HEK293 (cell line): ENCODE results near the gene RBM20.

Experiments
- CTCF ChIA-PET: fragments of 350-600 bp; formaldehyde crosslinking; extraction: SDS; loops from one replicate; lab custom pipeline; 2021; ENCODE audit warnings: antibody characterized with exemption; lab: Yijun Ruan, JAX
- POLR2A ChIA-PET: fragments of 300-600 bp; formaldehyde crosslinking; extraction: SDS; loops from one replicate; lab custom pipeline; 2020; ENCODE audit warnings: antibody characterized with exemption, inconsistent platforms; lab: Yijun Ruan, JAX
- H3K27ac ChIP-seq: fragments of 200-500 bp; sonication (Bioruptor generic); 2 replicates; pipeline ENCODE4 v1.5.1; 2014; ENCODE audit warnings: low read depth, low read length, control low read depth, inconsistent platforms; ENCODE audit errors: extremely low read depth
- H3K36me3 ChIP-seq, 2 experiments: fragments of 200-500 bp in 1 of 2; sonication (Bioruptor generic) in 1 of 2; 1 replicate in 1 of 2; 2 replicates in 1 of 2; pipeline ENCODE4 v1.5.1; 2014 to 2017; ENCODE audit warnings: inconsistent platforms in 2 of 2, low read length in 2 of 2; ENCODE audit not compliant: control insufficient read depth in 2 of 2, insufficient read depth in 1 of 2
- H3K4me1 ChIP-seq: fragments of 200-500 bp; sonication (Bioruptor generic); 2 replicates; pipeline ENCODE4 v1.5.1; 2014; ENCODE audit warnings: mild to moderate bottlenecking, low read length, inconsistent platforms; ENCODE audit not compliant: control insufficient read depth, insufficient read depth
- H3K4me3 ChIP-seq: 2 replicates; pipeline ENCODE4 v1.5.1; 2011; ENCODE audit warnings: low read depth, mild to moderate bottlenecking, control low read depth, low read length, moderate library complexity
- H3K9me3 ChIP-seq: fragments of 200-500 bp; sonication (Bioruptor generic); 2 replicates; pipeline ENCODE4 v1.5.1; 2014; ENCODE audit warnings: low read depth, low read length, inconsistent platforms; ENCODE audit not compliant: control insufficient read depth, insufficient read depth
- ZNF112 ChIP-seq: fragments of 450-650 bp; formaldehyde crosslinking; IDR thresholded peaks from 2 replicates; pipeline ENCODE4 v1.5.0; 2017; ENCODE audit warnings: missing biosample characterization, missing genetic modification characterization
- ZNF335 ChIP-seq: fragments of 450-650 bp; formaldehyde crosslinking; conservative IDR thresholded peaks from 2 replicates; pipeline ENCODE4 v1.5.1; 2016; ENCODE audit warnings: missing biosample characterization, missing genetic modification characterization
- ZNF596 ChIP-seq: fragments of 450-650 bp; IDR thresholded peaks from 2 replicates; pipeline ENCODE4 v1.5.0; 2018; ENCODE audit warnings: missing biosample characterization, mild to moderate bottlenecking, missing genetic modification characterization, moderate library complexity
- ZNF843 ChIP-seq: fragments of 450-650 bp; formaldehyde crosslinking; IDR thresholded peaks from 2 replicates; pipeline ENCODE4 v1.5.1; 2016; ENCODE audit warnings: missing biosample characterization, missing genetic modification characterization
- TF ChIP-seq, protein P1 (sequence below): fragments of 450-650 bp; formaldehyde crosslinking; IDR thresholded peaks from 2 replicates; pipeline ENCODE4 v1.5.1; 2016; ENCODE audit warnings: missing biosample characterization, missing genetic modification characterization
- TF ChIP-seq, protein P2 (sequence below): fragments of 450-650 bp; formaldehyde crosslinking; IDR thresholded peaks from 2 replicates; pipeline ENCODE4 v1.5.1; 2017; ENCODE audit warnings: missing biosample characterization, mild to moderate bottlenecking, missing genetic modification characterization, moderate library complexity
- TF ChIP-seq, protein P3 (sequence below): fragments of 450-650 bp; formaldehyde crosslinking; IDR thresholded peaks from 2 replicates; pipeline ENCODE4 v1.5.1; 2016; ENCODE audit warnings: missing biosample characterization, missing genetic modification characterization
- TF ChIP-seq, protein P4 (sequence below): fragments of 450-650 bp; formaldehyde crosslinking; IDR thresholded peaks from 2 replicates; pipeline ENCODE4 v1.5.1; 2016; ENCODE audit warnings: missing biosample characterization, missing genetic modification characterization
- TF ChIP-seq, protein P5 (sequence below): fragments of 450-650 bp; formaldehyde crosslinking; conservative IDR thresholded peaks from 2 replicates; pipeline ENCODE4 v1.5.1; 2016; ENCODE audit warnings: low read depth, missing biosample characterization, missing genetic modification characterization

Gene RBM20

DNA sequence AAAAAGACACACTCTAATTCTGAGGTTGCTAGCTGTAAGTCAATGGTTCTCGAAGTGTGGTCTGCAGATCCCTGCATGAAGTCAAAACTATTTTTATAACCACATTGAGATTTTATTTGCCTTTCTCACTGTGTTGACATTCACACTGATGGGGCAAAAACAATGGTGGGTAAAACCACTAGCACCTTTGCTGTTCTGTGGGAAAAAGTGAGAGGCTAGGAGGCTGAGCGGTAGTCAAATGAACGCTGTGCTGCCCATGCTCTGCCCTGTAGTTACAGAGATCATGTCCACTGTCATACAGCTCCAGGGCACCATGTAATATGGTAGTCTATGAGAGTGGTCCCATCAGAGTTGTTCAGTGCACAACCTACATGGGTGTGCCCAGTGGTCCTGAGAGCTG, 206.0 kb downstream of the RBM20 start:
- ChIA-PET CTCF (interaction anchor here (0.6 kb wide), 1 partner anchor 1153 kb away, joined by 3 read pairs; no protein-coding TSS in a partner anchor), POLR2A (no interaction called here)
- peaks cover 4% of the 10 kb centered on the region; the same call in 1 of the 2 replicates for H3K4me1 ChIP-seq

DNA sequence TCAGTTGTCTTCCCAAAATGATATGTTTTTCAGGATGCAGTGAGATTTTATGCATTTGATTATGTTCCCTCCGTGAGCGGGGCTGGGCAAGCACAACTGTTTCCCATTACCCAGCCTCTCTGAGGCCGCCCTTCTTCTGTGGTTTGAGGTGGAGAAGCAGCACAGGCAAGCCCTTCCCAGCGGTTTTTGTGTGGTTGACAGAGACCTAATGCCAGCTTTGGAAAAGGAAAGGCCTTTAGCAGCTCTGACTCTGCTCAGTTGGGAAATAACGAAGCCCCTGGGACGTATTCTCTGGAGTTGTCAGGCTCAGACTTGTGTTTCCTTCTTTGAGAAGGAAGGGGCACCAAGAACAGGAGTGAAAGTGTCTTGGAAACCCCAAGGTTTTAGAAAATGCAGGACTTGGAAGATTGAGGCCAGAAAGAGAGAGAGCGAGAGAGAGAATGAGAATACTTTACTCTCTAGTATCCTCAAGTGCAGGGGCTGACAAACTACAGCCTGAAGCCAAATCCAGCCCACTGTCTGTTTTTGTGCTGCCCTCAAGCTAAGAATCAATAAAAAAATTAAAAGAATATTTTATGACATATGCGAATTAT, 207.0 kb downstream of the RBM20 start:
- 0 out of 2 replicates have a peak, but pooled peaks have one; percentile 16 for TF ChIP-seq ZNF596 (tag by site-specific recombination)
- TF ChIP-seq, protein P1, sequence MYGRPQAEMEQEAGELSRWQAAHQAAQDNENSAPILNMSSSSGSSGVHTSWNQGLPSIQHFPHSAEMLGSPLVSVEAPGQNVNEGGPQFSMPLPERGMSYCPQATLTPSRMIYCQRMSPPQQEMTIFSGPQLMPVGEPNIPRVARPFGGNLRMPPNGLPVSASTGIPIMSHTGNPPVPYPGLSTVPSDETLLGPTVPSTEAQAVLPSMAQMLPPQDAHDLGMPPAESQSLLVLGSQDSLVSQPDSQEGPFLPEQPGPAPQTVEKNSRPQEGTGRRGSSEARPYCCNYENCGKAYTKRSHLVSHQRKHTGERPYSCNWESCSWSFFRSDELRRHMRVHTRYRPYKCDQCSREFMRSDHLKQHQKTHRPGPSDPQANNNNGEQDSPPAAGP (tag by site-specific recombination) = no peak
- TF ChIP-seq ZNF112 (tag by site-specific recombination) = no peak
- CTCF ChIA-PET = interaction anchor here (0.8 kb wide), 1 partner anchor 11 kb away, joined by 3 read pairs; no protein-coding TSS in a partner anchor
- POLR2A ChIA-PET = no interaction called here
- Histone ChIP-seq H3K4me1 (no peaks in the 10 kb centered on the region), H3K27ac (no peak overlapping the region), H3K36me3 (no peaks in the 10 kb centered on the region), H3K9me3 (no peaks in the 10 kb centered on the region), H3K4me3 (no peak overlapping the region)

More for the DNA sequence above, 206.0 kb downstream of the RBM20 start:
- Histone ChIP-seq H3K4me3 (no peak overlapping the region), H3K27ac (no peak overlapping the region), H3K36me3 (no peaks in the 10 kb centered on the region), H3K9me3 (no peaks in the 10 kb centered on the region)
- TF ChIP-seq ZNF335 (tag by site-specific recombination) (no peak), ZNF843 (tag by site-specific recombination) (no peak)

DNA sequence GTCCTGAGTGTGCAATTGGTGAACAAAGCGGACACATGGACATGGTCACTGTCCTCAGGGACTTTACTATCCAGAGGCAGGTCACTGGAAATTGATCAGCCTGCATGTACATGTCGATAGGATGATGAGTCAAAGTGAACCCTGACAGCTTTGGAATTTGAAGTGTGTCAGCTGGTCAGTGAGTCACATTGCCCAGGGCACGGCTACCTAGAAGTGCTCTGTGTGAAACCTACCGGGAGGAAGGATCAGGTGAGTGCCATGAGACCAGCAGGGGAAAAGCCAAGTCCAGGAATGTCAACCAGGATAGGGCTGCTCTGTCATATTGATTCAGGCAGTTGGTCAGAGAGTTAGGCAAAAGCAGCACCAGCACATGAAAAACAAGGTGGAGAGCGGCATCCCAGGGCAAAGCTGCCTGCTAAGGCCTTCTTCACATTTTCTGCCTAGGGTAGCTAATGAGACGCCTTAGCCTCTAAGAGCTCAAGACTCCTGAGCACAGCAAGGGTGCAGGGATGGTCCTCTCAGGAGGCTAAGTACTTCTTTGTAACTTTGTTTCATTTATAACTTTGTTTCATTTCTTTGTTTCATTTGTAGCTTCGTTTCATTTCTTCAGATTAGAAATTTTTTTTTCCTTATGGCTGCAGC, 208.2 kb downstream of the RBM20 start:
- POLR2A ChIA-PET = interaction anchor here (1.1 kb wide), 1 partner anchor 19 kb away, joined by 3 read pairs; the partner anchor contains the start of gene PDCD4
- Histone ChIP-seq H3K36me3 (no peaks in the 10 kb centered on the region), H3K9me3 (no peaks in the 10 kb centered on the region), H3K4me1 (peaks cover 3% of the 10 kb centered on the region), H3K4me3 (no peak overlapping the region), H3K27ac (no peak overlapping the region)
- TF ChIP-seq, protein P2, sequence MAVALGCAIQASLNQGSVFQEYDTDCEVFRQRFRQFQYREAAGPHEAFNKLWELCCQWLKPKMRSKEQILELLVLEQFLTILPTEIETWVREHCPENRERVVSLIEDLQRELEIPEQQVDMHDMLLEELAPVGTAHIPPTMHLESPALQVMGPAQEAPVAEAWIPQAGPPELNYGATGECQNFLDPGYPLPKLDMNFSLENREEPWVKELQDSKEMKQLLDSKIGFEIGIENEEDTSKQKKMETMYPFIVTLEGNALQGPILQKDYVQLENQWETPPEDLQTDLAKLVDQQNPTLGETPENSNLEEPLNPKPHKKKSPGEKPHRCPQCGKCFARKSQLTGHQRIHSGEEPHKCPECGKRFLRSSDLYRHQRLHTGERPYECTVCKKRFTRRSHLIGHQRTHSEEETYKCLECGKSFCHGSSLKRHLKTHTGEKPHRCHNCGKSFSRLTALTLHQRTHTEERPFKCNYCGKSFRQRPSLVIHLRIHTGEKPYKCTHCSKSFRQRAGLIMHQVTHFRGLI = no peak
- TF ChIP-seq, protein P3, sequence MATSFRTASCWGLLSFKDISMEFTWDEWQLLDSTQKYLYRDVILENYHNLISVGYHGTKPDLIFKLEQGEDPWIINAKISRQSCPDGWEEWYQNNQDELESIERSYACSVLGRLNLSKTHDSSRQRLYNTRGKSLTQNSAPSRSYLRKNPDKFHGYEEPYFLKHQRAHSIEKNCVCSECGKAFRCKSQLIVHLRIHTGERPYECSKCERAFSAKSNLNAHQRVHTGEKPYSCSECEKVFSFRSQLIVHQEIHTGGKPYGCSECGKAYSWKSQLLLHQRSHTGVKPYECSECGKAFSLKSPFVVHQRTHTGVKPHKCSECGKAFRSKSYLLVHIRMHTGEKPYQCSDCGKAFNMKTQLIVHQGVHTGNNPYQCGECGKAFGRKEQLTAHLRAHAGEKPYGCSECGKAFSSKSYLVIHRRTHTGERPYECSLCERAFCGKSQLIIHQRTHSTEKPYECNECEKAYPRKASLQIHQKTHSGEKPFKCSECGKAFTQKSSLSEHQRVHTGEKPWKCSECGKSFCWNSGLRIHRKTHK (tag by site-specific recombination) = no peak
- TF ChIP-seq, protein P4, sequence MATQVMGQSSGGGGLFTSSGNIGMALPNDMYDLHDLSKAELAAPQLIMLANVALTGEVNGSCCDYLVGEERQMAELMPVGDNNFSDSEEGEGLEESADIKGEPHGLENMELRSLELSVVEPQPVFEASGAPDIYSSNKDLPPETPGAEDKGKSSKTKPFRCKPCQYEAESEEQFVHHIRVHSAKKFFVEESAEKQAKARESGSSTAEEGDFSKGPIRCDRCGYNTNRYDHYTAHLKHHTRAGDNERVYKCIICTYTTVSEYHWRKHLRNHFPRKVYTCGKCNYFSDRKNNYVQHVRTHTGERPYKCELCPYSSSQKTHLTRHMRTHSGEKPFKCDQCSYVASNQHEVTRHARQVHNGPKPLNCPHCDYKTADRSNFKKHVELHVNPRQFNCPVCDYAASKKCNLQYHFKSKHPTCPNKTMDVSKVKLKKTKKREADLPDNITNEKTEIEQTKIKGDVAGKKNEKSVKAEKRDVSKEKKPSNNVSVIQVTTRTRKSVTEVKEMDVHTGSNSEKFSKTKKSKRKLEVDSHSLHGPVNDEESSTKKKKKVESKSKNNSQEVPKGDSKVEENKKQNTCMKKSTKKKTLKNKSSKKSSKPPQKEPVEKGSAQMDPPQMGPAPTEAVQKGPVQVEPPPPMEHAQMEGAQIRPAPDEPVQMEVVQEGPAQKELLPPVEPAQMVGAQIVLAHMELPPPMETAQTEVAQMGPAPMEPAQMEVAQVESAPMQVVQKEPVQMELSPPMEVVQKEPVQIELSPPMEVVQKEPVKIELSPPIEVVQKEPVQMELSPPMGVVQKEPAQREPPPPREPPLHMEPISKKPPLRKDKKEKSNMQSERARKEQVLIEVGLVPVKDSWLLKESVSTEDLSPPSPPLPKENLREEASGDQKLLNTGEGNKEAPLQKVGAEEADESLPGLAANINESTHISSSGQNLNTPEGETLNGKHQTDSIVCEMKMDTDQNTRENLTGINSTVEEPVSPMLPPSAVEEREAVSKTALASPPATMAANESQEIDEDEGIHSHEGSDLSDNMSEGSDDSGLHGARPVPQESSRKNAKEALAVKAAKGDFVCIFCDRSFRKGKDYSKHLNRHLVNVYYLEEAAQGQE (tag by site-specific recombination) = peak; percentile 45; the same call in 1 of the 2 replicates
- TF ChIP-seq, protein P5, sequence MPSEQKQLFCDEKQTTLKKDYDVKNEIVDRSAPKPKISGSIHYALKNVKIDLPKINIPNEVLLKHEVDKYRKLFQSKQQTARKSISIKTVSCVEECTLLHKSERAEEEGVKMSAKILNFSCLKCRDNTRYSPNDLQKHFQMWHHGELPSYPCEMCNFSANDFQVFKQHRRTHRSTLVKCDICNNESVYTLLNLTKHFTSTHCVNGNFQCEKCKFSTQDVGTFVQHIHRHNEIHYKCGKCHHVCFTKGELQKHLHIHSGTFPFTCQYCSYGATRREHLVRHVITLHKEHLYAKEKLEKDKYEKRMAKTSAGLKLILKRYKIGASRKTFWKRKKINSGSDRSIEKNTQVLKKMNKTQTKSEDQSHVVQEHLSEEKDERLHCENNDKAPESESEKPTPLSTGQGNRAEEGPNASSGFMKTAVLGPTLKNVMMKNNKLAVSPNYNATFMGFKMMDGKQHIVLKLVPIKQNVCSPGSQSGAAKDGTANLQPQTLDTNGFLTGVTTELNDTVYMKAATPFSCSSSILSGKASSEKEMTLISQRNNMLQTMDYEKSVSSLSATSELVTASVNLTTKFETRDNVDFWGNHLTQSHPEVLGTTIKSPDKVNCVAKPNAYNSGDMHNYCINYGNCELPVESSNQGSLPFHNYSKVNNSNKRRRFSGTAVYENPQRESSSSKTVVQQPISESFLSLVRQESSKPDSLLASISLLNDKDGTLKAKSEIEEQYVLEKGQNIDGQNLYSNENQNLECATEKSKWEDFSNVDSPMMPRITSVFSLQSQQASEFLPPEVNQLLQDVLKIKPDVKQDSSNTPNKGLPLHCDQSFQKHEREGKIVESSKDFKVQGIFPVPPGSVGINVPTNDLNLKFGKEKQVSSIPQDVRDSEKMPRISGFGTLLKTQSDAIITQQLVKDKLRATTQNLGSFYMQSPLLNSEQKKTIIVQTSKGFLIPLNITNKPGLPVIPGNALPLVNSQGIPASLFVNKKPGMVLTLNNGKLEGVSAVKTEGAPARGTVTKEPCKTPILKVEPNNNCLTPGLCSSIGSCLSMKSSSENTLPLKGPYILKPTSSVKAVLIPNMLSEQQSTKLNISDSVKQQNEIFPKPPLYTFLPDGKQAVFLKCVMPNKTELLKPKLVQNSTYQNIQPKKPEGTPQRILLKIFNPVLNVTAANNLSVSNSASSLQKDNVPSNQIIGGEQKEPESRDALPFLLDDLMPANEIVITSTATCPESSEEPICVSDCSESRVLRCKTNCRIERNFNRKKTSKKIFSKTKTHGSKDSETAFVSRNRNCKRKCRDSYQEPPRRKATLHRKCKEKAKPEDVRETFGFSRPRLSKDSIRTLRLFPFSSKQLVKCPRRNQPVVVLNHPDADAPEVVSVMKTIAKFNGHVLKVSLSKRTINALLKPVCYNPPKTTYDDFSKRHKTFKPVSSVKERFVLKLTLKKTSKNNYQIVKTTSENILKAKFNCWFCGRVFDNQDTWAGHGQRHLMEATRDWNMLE = no peak
- TF ChIP-seq, all 188 proteins: peak for 1
- CTCF ChIA-PET = interaction anchor here (0.8 to 0.9 kb wide), 2 partner anchors 12 to 41 kb away, joined by 3 to 4 read pairs; no protein-coding TSS in a partner anchor
